Body of pancreas (tissue), 4 donors: Measurements from ENCODE around the gene MSI2.

Experiments used
- POLR2A ChIP-seq, 3 donors: fragments of 450-650 bp; IDR thresholded peaks; one replicate each; pipeline ENCODE4 v1.6.1; 2016; ENCODE audit warnings: antibody characterized with exemption in 3 of 3, mild to moderate bottlenecking in 2 of 3
- TF ChIP-seq, protein P1 (sequence below), 7 experiments: fragments of 450-650 bp in 4 of 7; fragments of 200-600 bp in 3 of 7; sonication (generic) in 3 of 7; IDR thresholded peaks; one replicate each; pipeline ENCODE4 v1.5.1; 2016 to 2019; ENCODE audit warnings: antibody characterized with exemption in 7 of 7

DNA sequence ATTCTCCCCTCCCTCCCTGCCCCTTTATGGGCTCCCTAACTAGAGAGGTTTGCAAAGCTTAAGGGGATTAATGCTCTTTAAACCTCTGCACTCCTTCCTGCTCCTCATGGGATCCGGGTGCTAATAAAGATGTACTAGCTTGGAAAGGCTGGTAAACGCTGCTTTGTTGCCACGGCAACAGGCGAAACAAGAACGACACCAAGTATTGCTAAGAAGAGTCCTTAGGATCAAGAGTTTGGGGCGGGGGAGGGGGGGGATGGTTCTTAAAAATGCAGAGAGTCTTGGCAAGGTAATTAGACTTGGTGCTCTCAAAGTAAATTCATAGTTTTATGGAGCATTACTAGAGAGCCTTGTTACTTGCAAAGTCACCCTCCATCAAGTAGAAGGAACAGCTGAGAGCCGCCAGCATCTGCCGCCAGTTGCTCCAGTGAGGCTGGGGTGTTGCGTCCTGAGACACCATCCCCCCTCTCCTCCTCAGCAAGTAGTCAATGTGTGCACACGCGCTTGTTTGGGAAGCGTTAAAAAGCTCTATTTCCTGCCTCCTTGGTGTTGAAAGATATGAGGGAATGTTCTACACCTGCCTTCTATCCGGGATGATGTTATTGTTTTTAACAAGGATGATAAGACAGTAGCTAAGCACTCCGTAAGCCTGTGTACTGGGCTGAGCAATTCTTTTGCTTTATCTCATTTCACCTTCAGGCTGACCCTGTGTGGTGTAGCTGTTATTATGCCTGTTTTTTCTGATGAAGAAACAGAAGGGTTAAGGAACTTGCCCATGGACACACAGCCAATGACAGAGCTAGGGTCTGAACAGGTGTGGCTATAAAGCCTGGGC lies 297.9 kb downstream of the MSI2 start:
- TF ChIP-seq, protein P1, sequence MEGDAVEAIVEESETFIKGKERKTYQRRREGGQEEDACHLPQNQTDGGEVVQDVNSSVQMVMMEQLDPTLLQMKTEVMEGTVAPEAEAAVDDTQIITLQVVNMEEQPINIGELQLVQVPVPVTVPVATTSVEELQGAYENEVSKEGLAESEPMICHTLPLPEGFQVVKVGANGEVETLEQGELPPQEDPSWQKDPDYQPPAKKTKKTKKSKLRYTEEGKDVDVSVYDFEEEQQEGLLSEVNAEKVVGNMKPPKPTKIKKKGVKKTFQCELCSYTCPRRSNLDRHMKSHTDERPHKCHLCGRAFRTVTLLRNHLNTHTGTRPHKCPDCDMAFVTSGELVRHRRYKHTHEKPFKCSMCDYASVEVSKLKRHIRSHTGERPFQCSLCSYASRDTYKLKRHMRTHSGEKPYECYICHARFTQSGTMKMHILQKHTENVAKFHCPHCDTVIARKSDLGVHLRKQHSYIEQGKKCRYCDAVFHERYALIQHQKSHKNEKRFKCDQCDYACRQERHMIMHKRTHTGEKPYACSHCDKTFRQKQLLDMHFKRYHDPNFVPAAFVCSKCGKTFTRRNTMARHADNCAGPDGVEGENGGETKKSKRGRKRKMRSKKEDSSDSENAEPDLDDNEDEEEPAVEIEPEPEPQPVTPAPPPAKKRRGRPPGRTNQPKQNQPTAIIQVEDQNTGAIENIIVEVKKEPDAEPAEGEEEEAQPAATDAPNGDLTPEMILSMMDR (IDR thresholded peaks at IDR 0.05), result no peak
- no peak for TF ChIP-seq POLR2A (IDR thresholded peaks at IDR 0.05)
